OCI-LY7 (cell line): Measurements from ENCODE around the gene MRPS16.

Source experiments
- CTCF ChIP-seq: fragments of 200-600 bp; sonication (generic); conservative IDR thresholded peaks from 2 replicates; pipeline ENCODE4 v1.5.1; 2014; ENCODE audit warnings: mild to moderate bottlenecking, antibody characterized with exemption, low read length, moderate library complexity, mixed read lengths
- EZH2phosphoT487 ChIP-seq: fragments of 200-600 bp; sonication (generic); IDR thresholded peaks from 2 replicates; pipeline ENCODE4 v1.6.1; 2018; ENCODE audit warnings: low read depth, borderline replicate concordance, mild to moderate bottlenecking, mixed run types, antibody characterized with exemption, low read length, moderate library complexity, mixed read lengths

- TF ChIP-seq CTCF (no peak), EZH2phosphoT487 (no peak)
These were observed 41.9 kb downstream of the MRPS16 start for GRCh38 chr10:73210395-73211105.
